ENCODE data around the gene ZNF407. TPM values are rescaled to one million over a fixed set of nuclear protein-coding genes. Genes with fewer than 3 reads are reported as not detected.

The ZNF407 gene
- total and polyA plus RNA-seq, 2 experiments from 2014 or later: 2.1 to 10.4 TPM

DNA sequence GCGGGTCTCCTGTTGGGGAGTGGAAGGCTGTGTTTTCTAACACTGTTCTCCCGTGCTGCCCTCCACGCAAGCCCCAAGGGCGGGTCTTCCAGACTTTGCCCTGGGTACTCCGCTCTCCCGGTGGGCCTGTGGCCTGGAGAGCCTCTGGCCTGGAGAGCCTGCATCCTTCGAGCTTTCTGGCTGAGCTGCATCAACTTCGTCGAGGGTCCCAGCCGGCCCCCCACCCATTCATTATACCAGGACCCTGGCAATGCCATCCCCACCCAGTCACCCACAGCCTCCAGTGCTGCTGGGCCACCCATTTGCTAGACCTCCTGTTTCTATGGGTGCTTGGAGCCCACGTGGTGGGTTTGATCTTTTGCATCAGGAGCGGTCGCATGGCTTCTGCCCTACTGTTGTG is 509.1 kb downstream of the ZNF407 start:
- Histone ChIP-seq H3K27me3 (ENCODE audit: insufficient read depth) (no peaks in the 10 kb centered on the region), H3K27ac (ENCODE audit: low read depth) (no peak overlapping the region), H3K36me3 (ENCODE audit: insufficient read depth) (no peaks in the 10 kb centered on the region), H2AFZ (no peak overlapping the region), H3K4me3 (no peak overlapping the region), H3K4me2 (no peak overlapping the region), H3K9me2 (ENCODE audit: insufficient read depth) (no peaks in the 10 kb centered on the region; the same call in 1 of the 2 replicates), H3K4me1 (ENCODE audit: insufficient read depth) (no peaks in the 10 kb centered on the region), H4K20me1 (replicated peaks; ENCODE audit: insufficient read depth) (no peaks in the 10 kb centered on the region), H3F3A (replicated peaks; ENCODE audit: low read depth) (no peaks in the 10 kb centered on the region), H3K79me2 (replicated peaks; ENCODE audit: insufficient read depth) (no peaks in the 10 kb centered on the region)
- Mint-ChIP-seq H3K36me3 (ENCODE audit: low read depth) (peaks cover 3% of the 10 kb centered on the region), H3K4me1 (peaks cover 7% of the 10 kb centered on the region), H3K4me3 (no peak overlapping the region), H3K27ac (no peak overlapping the region), H3K9me3 (peaks cover 4% of the 10 kb centered on the region), H3K27me3 (ENCODE audit: insufficient read depth, low read depth, poor library complexity) (peaks cover 2% of the 10 kb centered on the region)
- TF ChIP-seq, protein P1, sequence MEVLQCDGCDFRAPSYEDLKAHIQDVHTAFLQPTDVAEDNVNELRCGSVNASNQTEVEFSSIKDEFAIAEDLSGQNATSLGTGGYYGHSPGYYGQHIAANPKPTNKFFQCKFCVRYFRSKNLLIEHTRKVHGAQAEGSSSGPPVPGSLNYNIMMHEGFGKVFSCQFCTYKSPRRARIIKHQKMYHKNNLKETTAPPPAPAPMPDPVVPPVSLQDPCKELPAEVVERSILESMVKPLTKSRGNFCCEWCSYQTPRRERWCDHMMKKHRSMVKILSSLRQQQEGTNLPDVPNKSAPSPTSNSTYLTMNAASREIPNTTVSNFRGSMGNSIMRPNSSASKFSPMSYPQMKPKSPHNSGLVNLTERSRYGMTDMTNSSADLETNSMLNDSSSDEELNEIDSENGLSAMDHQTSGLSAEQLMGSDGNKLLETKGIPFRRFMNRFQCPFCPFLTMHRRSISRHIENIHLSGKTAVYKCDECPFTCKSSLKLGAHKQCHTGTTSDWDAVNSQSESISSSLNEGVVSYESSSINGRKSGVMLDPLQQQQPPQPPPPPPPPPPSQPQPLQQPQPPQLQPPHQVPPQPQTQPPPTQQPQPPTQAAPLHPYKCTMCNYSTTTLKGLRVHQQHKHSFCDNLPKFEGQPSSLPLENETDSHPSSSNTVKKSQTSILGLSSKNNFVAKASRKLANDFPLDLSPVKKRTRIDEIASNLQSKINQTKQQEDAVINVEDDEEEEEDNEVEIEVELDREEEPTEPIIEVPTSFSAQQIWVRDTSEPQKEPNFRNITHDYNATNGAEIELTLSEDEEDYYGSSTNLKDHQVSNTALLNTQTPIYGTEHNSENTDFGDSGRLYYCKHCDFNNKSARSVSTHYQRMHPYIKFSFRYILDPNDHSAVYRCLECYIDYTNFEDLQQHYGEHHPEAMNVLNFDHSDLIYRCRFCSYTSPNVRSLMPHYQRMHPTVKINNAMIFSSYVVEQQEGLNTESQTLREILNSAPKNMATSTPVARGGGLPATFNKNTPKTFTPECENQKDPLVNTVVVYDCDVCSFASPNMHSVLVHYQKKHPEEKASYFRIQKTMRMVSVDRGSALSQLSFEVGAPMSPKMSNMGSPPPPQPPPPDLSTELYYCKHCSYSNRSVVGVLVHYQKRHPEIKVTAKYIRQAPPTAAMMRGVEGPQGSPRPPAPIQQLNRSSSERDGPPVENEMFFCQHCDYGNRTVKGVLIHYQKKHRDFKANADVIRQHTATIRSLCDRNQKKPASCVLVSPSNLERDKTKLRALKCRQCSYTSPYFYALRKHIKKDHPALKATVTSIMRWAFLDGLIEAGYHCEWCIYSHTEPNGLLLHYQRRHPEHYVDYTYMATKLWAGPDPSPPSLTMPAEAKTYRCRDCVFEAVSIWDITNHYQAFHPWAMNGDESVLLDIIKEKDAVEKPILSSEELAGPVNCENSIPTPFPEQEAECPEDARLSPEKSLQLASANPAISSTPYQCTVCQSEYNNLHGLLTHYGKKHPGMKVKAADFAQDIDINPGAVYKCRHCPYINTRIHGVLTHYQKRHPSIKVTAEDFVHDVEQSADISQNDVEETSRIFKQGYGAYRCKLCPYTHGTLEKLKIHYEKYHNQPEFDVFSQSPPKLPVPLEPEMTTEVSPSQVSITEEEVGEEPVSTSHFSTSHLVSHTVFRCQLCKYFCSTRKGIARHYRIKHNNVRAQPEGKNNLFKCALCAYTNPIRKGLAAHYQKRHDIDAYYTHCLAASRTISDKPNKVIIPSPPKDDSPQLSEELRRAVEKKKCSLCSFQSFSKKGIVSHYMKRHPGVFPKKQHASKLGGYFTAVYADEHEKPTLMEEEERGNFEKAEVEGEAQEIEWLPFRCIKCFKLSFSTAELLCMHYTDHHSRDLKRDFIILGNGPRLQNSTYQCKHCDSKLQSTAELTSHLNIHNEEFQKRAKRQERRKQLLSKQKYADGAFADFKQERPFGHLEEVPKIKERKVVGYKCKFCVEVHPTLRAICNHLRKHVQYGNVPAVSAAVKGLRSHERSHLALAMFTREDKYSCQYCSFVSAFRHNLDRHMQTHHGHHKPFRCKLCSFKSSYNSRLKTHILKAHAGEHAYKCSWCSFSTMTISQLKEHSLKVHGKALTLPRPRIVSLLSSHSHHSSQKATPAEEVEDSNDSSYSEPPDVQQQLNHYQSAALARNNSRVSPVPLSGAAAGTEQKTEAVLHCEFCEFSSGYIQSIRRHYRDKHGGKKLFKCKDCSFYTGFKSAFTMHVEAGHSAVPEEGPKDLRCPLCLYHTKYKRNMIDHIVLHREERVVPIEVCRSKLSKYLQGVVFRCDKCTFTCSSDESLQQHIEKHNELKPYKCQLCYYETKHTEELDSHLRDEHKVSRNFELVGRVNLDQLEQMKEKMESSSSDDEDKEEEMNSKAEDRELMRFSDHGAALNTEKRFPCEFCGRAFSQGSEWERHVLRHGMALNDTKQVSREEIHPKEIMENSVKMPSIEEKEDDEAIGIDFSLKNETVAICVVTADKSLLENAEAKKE (CRISPR knock-in tag; IDR thresholded peaks at IDR 0.05): no peak
- TF ChIP-seq, protein P2, sequence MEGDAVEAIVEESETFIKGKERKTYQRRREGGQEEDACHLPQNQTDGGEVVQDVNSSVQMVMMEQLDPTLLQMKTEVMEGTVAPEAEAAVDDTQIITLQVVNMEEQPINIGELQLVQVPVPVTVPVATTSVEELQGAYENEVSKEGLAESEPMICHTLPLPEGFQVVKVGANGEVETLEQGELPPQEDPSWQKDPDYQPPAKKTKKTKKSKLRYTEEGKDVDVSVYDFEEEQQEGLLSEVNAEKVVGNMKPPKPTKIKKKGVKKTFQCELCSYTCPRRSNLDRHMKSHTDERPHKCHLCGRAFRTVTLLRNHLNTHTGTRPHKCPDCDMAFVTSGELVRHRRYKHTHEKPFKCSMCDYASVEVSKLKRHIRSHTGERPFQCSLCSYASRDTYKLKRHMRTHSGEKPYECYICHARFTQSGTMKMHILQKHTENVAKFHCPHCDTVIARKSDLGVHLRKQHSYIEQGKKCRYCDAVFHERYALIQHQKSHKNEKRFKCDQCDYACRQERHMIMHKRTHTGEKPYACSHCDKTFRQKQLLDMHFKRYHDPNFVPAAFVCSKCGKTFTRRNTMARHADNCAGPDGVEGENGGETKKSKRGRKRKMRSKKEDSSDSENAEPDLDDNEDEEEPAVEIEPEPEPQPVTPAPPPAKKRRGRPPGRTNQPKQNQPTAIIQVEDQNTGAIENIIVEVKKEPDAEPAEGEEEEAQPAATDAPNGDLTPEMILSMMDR (conservative IDR thresholded peaks at IDR 0.05; ENCODE audit: low read depth in 2 of 2): no peak
- TF ChIP-seq JUNB (IDR thresholded peaks at IDR 0.05; ENCODE audit: unreplicated experiment) (no peak), POLR2AphosphoS5 (IDR thresholded peaks at IDR 0.05; ENCODE audit: low read depth) (no peak), ZNF331 (CRISPR knock-in tag; IDR thresholded peaks at IDR 0.05; ENCODE audit: low read depth) (no peak), EZH2phosphoT487 (IDR thresholded peaks at IDR 0.05; ENCODE audit: unreplicated experiment) (no peak), STAT1 (IDR thresholded peaks at IDR 0.05; ENCODE audit: unreplicated experiment) (no peak), EZH2 (IDR thresholded peaks at IDR 0.05; ENCODE audit: low read depth, unreplicated experiment) (no peak), CREB1 (CRISPR knock-in tag; IDR thresholded peaks at IDR 0.05; ENCODE audit: low read depth) (no peak)
- ATAC-seq (no peak), DNase-seq (ENCODE audit: low spot score) (no peak)
